ENCODE data around the gene HSPA14. TPM values are rescaled to one million over a fixed set of nuclear protein-coding genes. Genes with fewer than 3 reads are reported as not detected.

The HSPA14 gene
- total RNA-seq, 1 donor from 2014 or later: 26.3 TPM

GRCh38 chr10:14826076-14826829 lies 11.9 kb upstream of the HSPA14 start:
- Histone ChIP-seq H3K27ac (no peak overlapping the region), H3K4me3 (no peak overlapping the region), H3K9me3 (no peaks in the 10 kb centered on the region), H3K36me3 (no peaks in the 10 kb centered on the region), H3K4me1 (no peaks in the 10 kb centered on the region), H3K27me3 (no peaks in the 10 kb centered on the region)
- intact Hi-C loops (cut with DNase I): no loop called here
- no peak for TF ChIP-seq CTCF (IDR thresholded peaks at IDR 0.05)
- no peak for DNase-seq (ENCODE audit: low spot score in 2 of 2)

GRCh38 chr10:14833106-14833505 lies 5.0 kb upstream of the HSPA14 start:
- intact Hi-C loops (cut with DNase I): no loop called here
- peaks cover 0 to 7% of the 10 kb centered on the region in 2 donors for H3K4me1 ChIP-seq
- H3K27me3 ChIP-seq: no peaks in the 10 kb centered on the region
- H3K27ac ChIP-seq: no peak overlapping the region
- TF ChIP-seq CTCF (IDR thresholded peaks at IDR 0.05): no peak
- H3K36me3 ChIP-seq: peaks cover 0 to 7% of the 10 kb centered on the region in 2 donors
- no peak overlapping the region for H3K4me3 ChIP-seq
- no peaks in the 10 kb centered on the region for H3K9me3 ChIP-seq
- no peak for DNase-seq (ENCODE audit: low spot score in 2 of 2)

GRCh38 chr10:14836208-14836607 lies 1.9 kb upstream of the HSPA14 start:
- Histone ChIP-seq H3K27me3 (no peaks in the 10 kb centered on the region), H3K27ac (peak overlapping the region in 1 of 2 donors; percentile 94), H3K4me1 (peaks cover 0 to 7% of the 10 kb centered on the region in 2 donors), H3K36me3 (peaks cover 0 to 7% of the 10 kb centered on the region in 2 donors), H3K9me3 (no peaks in the 10 kb centered on the region), H3K4me3 (no peak overlapping the region)
- intact Hi-C loops (cut with DNase I): loop anchor here (2.0 to 5.0 kb wide), 3 partner anchors 181 to 299 kb away; partner anchors contain the start of gene RPP38
- no peak for TF ChIP-seq CTCF (IDR thresholded peaks at IDR 0.05)
- DNase-seq (ENCODE audit: low spot score in 2 of 2): no peak

- Histone ChIP-seq H3K27ac (peak overlapping the region; percentile 94 to 97), H3K4me1 (peaks cover 0 to 7% of the 10 kb centered on the region in 2 donors), H3K4me3 (peak overlapping the region; percentile 85 to 86), H3K36me3 (peaks cover 6 to 17% of the 10 kb centered on the region in 2 donors), H3K9me3 (no peaks in the 10 kb centered on the region), H3K27me3 (no peaks in the 10 kb centered on the region)
- no peak for TF ChIP-seq CTCF (IDR thresholded peaks at IDR 0.05)
- intact Hi-C loops (cut with DNase I): loop anchor here (2.0 to 5.0 kb wide), 3 partner anchors 182 to 300 kb away; partner anchors contain the start of gene RPP38
- DNase-seq (ENCODE audit: low spot score in 2 of 2): no peak
Observed at GRCh38 chr10:14837003-14837756, 926 bp upstream of the HSPA14 start.

- peak in 1 of 2 donors; percentile 65 for DNase-seq (ENCODE audit: low spot score in 2 of 2)
Observed at GRCh38 chr10:14838582-14839304, 637 bp downstream of the HSPA14 start.

More at GRCh38 chr10:14838582-14839304, 637 bp downstream of the HSPA14 start:
- Histone ChIP-seq H3K36me3 (peaks cover 20 to 28% of the 10 kb centered on the region in 2 donors), H3K4me1 (peaks cover 0 to 7% of the 10 kb centered on the region in 2 donors), H3K27ac (peak overlapping the region; percentile 91 to 94), H3K4me3 (peak overlapping the region; percentile 85 to 86), H3K27me3 (no peaks in the 10 kb centered on the region), H3K9me3 (no peaks in the 10 kb centered on the region)
- TF ChIP-seq CTCF (IDR thresholded peaks at IDR 0.05): no peak
- intact Hi-C loops (cut with DNase I): loop anchor here (1.0 to 5.0 kb wide), 8 partner anchors 40 to 330 kb away; partner anchors contain the start of genes DCLRE1C, NMT2, RPP38 and SUV39H2

Data from ascending aorta (tissue), 2 donors.